NT2/D1 (cell line): Measurements from ENCODE around the gene ZNHIT2.

Experiments
- SUZ12 ChIP-seq: IDR thresholded peaks from 2 replicates; pipeline ENCODE4 v1.6.1; 2011; ENCODE audit not compliant: insufficient read length, insufficient read depth; ENCODE audit errors: extremely low read depth
- ZNF274 ChIP-seq: IDR thresholded peaks from 2 replicates; pipeline ENCODE4 v1.6.1; 2011; ENCODE audit warnings: mild to moderate bottlenecking, low read depth, low read length

DNA sequence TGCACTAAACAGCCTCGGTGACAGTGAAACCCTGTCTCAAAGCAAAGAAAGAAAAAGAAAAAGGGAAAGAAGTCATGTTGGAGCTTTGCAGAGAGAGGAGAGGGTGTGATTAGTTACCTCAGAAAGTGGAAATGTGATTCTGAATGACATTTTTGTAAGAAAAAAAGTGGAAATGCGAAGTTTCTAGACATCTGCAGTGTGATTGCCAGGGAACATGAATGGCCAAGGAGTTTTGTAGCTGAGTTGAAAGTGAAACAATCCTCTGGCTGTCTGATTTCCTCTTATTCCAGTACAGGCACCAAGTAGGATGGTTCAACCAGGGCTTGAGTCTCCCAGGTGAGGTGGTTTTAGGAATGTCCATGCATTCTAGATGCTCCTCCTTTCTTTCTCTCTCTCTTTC is 34.6 kb upstream of the ZNHIT2 start:
- TF ChIP-seq ZNF274 (no peak), SUZ12 (no peak)
